ENCODE results near the gene HSH2D. TPM values are rescaled to one million over a fixed set of nuclear protein-coding genes. Genes with fewer than 3 reads are reported as not detected.

The HSH2D gene
- total and polyA plus RNA-seq, 2 of the 13 experiments (the other 11 are each of a cell fraction or from before 2014, with no cell fraction given): 0.69 to 3.2 TPM

GRCh38 chr19:16200038-16201010 lies 56.8 kb downstream of the HSH2D start (continued):
- no peak for TF ChIP-seq SMYD3 (CRISPR knock-in tag; IDR thresholded peaks at IDR 0.05)
- TF ChIP-seq ZXDC (CRISPR knock-in tag; IDR thresholded peaks at IDR 0.05): no peak
- TF ChIP-seq ZNF773 (CRISPR knock-in tag; IDR thresholded peaks at IDR 0.05; ENCODE audit: borderline replicate concordance): no peak
- no peak for TF ChIP-seq TSC22D2 (CRISPR knock-in tag; IDR thresholded peaks at IDR 0.05; ENCODE audit: borderline replicate concordance)
- TF ChIP-seq ZNF136 (CRISPR knock-in tag; IDR thresholded peaks at IDR 0.05; ENCODE audit: low read depth): no peak
- TF ChIP-seq ZSCAN21 (CRISPR knock-in tag; IDR thresholded peaks at IDR 0.05; ENCODE audit: borderline replicate concordance): no peak
- no peak for TF ChIP-seq NPAS2 (CRISPR knock-in tag; IDR thresholded peaks at IDR 0.05; ENCODE audit: borderline replicate concordance)
- 0 out of 2 replicates have a peak, but pooled peaks have one; percentile 49 for TF ChIP-seq ZNF501 (CRISPR knock-in tag; IDR thresholded peaks at IDR 0.05)
- no peak for TF ChIP-seq SIN3A (IDR thresholded peaks at IDR 0.05; ENCODE audit: borderline replicate concordance, low read depth, low read length)
- peak; percentile 91; the same call in 1 of the 2 replicates for TF ChIP-seq ZNF331 (CRISPR knock-in tag; IDR thresholded peaks at IDR 0.05)
- peak; percentile 50; the same call in 1 of the 2 replicates for TF ChIP-seq TFDP2 (CRISPR knock-in tag; IDR thresholded peaks at IDR 0.05)
- TF ChIP-seq SP140L (CRISPR knock-in tag; IDR thresholded peaks at IDR 0.05; ENCODE audit: borderline replicate concordance): no peak
- no peak for TF ChIP-seq ZNF3 (CRISPR knock-in tag; IDR thresholded peaks at IDR 0.05)
- TF ChIP-seq SRSF4 (IDR thresholded peaks at IDR 0.05; ENCODE audit: low read depth, low read length, poor library complexity, severe bottlenecking): no peak
- TF ChIP-seq CENPX (CRISPR knock-in tag; IDR thresholded peaks at IDR 0.05): no peak
- TF ChIP-seq EEA1 (CRISPR knock-in tag; IDR thresholded peaks at IDR 0.05; ENCODE audit: borderline replicate concordance): no peak
- no peak for TF ChIP-seq PBX2 (CRISPR knock-in tag; IDR thresholded peaks at IDR 0.05)
- no peak for TF ChIP-seq SYNCRIP (IDR thresholded peaks at IDR 0.05; ENCODE audit: insufficient read depth, low read depth, low read length)
- TF ChIP-seq SPEN (CRISPR knock-in tag; IDR thresholded peaks at IDR 0.05; ENCODE audit: low read depth): peak; percentile 65; the same call in 1 of the 2 replicates
- no peak for TF ChIP-seq LRRFIP1 (CRISPR knock-in tag; conservative IDR thresholded peaks at IDR 0.05)
- TF ChIP-seq KLF12 (CRISPR knock-in tag; IDR thresholded peaks at IDR 0.05; ENCODE audit: borderline replicate concordance): no peak
